T-helper 2 cell treated with Interferon-gamma antibody and Interleukin-4, amounts not matched to agents 100 ng/mL and 5 ng/mL, for 36 hours (primary cell): ENCODE data around the gene ZNF521. TPM values are rescaled to one million over a fixed set of nuclear protein-coding genes. Genes with fewer than 3 reads are reported as not detected.

Experiments
- intact Hi-C: fragments of 100-400 bp; cut with micrococcal nuclease; formaldehyde crosslinking; loops from one replicate; pipeline ENCODE4 v1.15.1; 2023
- total RNA-seq: library from RNA; stranded (reverse); gene quantifications from 2 replicates; pipeline ENCODE4 v1.2.3, GENCODE V29; 2022

The ZNF521 gene
- total RNA-seq, 1 donor from 2014 or later, result not detected

GRCh38 chr18:25340762-25341161 lies 11.2 kb downstream of the ZNF521 start:
- intact Hi-C loops, result no loop called here

GRCh38 chr18:25335676-25336075 lies 16.3 kb downstream of the ZNF521 start:
- intact Hi-C loops, result no loop called here

DNA sequence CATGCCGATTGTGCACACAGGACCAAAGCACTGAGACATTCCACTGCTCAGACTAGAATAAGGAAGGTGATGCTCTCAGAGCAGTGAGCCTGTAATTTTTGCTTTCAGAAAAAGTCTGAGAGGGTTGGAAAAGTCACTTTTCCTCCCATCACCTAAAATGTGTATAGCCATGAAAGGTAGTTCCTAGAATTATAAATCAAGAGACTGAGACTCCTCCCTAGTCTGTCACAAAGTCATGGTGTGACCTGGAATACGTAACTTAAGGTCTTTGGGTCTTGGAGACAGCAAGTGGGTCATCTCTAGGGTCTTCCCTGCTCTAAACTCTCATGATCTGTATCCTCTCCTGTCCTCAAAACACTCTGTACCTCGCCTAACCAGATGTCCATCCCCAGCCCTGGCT lies 16.9 kb downstream of the ZNF521 start:
- intact Hi-C loops, result no loop called here

DNA sequence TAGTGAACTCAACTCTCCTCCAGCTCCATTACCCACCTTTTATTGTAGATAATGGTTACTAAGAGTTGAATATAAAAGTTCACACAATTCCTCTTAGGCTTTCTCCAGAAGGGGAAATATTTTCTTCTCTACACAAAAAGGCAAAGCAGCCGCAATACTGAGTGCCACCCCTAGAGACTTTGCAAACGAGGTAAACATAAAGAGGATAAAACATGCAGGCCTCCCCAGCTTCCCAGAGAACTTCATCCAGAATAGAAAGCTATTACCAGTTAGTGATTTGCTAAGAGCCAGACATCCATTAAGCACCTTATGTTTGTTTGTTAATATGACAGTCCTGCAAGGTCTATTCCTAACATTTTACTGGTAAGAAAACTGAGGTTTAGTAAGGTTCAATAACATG lies 17.4 kb downstream of the ZNF521 start:
- intact Hi-C loops, result no loop called here

DNA sequence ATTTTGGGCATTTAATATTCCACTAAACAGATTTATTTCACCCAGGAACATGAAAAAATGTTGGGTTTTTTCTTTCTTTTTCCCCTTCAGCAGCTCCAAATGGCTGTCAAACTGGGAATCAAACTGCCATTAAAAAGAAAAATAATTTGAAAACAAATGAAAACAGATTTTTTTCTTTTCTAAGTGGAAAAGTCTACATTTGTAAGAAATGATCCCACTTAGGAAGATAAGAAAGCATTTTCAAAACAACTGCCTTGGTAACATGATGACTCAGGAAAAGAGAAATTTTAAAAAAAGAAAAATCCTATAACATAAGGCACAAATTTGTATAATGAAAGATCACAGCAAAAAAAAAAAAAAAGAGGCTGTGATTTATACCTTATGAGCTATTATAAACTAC lies 20.0 kb downstream of the ZNF521 start:
- intact Hi-C loops, result no loop called here

GRCh38 chr18:25329783-25330182 lies 22.2 kb downstream of the ZNF521 start:
- intact Hi-C loops, result no loop called here

DNA sequence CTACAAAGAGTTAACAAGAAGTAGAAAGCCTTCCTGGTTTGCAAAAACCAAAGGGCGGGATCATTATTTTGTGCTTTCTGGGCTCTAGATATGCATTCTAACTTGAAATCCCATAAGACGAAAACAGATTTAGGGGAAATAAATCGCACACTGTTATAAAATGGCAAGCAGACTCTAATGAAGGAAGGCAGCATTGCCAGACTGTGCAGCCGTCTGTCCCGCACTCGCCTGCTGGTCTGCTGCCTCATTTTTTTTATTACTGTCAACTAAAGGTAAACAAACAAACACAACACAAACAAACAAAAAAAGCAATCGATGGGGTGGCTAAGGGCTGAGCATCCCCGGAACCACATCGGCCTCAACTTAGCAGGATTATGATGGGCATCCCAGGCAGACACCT lies 24.4 kb downstream of the ZNF521 start:
- intact Hi-C loops, result no loop called here

DNA sequence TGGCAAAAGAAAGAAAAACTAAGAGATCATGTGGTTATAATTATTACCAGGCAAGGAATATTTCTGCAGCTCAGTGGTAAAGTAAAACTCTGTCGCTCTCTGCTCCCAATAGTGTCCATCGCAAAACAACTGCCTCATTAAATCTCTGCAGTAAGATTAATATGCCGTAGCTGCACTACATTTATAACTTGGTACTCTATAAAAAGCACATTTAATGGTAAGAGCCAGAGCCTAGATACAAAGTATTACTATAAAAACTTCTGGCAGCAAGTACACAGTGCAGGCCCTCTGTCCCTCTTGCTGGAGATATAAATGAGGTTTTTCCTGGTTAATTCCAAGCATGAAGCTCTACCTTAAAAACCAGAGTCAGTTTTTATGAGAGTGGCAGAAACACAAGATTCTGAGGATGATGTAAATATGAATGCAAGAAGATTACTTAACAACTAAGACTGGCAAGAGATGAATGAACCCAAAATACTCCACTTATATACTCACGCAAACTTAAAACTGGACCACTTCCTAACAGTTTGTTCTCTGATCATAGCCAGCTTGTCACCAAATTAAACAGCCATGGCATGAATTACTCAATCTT lies 25.5 kb downstream of the ZNF521 start:
- intact Hi-C loops, result no loop called here

DNA sequence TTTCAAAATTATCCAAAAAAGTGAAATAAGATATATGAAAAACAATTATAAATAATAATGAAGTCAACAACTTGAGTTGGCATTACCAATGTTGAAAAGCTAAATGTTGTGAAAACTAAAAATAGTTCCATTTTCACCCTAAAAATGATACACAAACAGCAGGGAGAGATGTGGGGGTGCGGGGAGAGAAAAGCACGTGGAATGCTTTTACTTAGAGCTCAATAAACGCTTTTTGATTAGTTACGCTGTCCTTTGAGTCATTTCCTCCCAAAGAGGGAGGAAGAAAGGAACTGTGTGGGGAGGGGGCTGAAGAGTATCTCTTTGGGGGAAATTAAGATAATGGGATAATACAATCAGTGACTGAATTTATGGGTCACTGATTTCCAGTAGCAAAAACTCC lies 29.2 kb downstream of the ZNF521 start:
- intact Hi-C loops, result no loop called here

GRCh38 chr18:25316381-25317018 lies 35.5 kb downstream of the ZNF521 start:
- intact Hi-C loops, result no loop called here

DNA sequence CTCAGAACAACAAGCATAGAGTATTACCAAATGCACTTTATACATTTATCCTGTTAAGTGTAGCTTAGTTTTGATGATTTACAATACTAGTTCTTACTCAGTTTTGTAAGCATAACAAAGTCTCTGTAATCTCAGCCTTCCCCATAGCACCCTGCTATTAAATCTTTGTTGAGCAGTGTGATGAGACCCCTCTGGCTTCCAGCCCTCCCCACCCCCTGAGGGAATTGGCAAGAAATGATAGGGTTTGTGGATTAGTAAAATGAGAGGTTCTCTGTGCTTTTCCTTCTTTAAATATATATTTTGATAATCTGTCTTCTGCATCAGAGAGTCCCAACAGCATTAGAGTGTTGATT lies 37.2 kb downstream of the ZNF521 start:
- intact Hi-C loops, result no loop called here

GRCh38 chr18:25314151-25314837 lies 37.7 kb downstream of the ZNF521 start:
- intact Hi-C loops, result no loop called here

DNA sequence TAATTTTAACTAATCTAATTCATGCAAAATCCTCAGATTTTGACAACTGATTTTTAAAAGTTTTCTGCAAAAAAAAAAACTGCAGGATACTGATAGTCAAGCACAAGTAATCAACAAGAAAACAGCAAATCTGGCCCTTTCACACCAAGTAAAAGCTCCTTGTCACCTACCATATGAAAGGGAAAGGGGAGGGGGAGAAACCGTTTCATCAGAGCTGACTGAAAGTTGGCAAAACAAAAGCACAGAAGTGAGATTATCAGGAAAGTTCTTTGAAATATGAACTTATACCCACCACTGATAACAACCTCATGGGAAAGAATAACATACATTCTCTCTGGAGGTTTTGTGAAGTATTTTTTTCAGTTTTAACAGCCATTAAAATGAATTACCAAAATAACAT lies 38.7 kb downstream of the ZNF521 start:
- intact Hi-C loops, result no loop called here

- intact Hi-C loops, result no loop called here
Measured at GRCh38 chr18:25310045-25310444, 41.9 kb downstream of the ZNF521 start.

DNA sequence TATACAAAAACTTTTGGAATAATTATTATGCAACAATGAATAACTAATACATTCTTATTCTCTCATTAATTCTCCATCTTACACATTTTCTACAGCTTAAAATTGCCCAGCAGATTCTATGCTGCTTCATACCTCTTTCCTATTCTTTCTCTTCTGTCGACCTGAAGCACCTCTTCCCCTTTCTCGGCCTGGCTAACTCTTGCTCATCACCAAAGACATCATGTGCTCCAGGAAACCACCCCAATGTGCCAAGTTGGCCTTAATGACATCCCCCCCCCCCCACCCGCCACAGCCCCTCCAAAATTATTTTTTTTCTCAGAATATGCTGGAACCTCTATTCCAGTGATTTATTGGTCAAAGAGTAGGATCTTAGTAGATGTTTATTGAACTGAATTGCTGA lies 43.6 kb downstream of the ZNF521 start:
- intact Hi-C loops, result no loop called here

GRCh38 chr18:25307192-25307591 lies 44.8 kb downstream of the ZNF521 start:
- intact Hi-C loops, result no loop called here

DNA sequence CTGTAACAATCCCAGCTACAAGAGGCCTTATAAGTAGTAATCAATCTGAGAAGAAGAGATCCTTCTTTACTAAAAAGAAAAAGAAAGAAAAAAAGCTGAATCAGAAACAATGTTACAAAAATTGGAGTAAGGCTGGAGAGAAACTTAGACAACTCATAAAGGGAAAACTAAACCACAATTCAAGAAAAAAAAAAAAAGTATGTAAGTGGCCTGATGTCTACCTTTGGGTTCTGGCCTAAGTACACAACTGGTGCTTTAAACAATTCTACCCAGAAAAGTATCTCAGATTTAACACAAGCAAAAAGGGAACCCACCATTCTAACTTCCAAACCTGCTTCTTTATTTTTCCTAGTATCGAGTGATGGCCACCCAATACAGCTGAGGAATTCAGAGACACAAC lies 45.3 kb downstream of the ZNF521 start:
- intact Hi-C loops, result no loop called here

DNA sequence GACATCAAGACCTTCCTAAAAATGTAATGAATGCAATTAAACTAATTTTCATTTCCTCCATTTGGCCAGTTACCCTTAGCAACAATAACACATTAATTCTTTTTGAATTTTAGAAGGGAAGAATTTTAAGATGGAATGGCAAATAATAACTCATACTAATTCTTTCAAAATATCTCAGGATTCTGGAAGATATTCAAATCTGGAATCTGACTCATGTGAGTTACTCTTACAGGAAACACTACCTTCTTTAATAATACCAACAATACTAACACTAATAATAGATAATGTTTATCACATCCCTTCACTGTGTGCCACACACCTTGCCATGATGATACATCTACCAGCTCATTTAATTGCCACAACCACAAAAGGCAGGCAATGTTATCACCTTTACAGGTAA lies 46.4 kb downstream of the ZNF521 start:
- intact Hi-C loops, result no loop called here

GRCh38 chr18:25300492-25300891 lies 51.5 kb downstream of the ZNF521 start:
- intact Hi-C loops, result no loop called here

GRCh38 chr18:25299426-25300300 lies 52.3 kb downstream of the ZNF521 start:
- intact Hi-C loops, result no loop called here

- intact Hi-C loops, result no loop called here
Measured at GRCh38 chr18:25298853-25299274, 53.1 kb downstream of the ZNF521 start.

GRCh38 chr18:25295624-25296138 lies 56.3 kb downstream of the ZNF521 start:
- intact Hi-C loops, result no loop called here
